Keratinocyte (primary cell): ENCODE measurements around the gene OLIG2.

Source experiments
- EZH2 ChIP-seq: IDR thresholded peaks from one replicate; pipeline ENCODE4 v1.6.1; 2012; ENCODE audit warnings: inconsistent platforms, mild to moderate bottlenecking, low read length, moderate library complexity
- TF ChIP-seq, protein P1 (sequence below), 3 experiments: IDR thresholded peaks in 1 of 3; conservative IDR thresholded peaks in 1 of 3; optimal IDR thresholded peaks in 1 of 3; 2 replicates in 2 of 3; 3 replicates in 1 of 3; pipeline versions ENCODE3 to v1.5.1; 2011; ENCODE audit warnings: low read length in 3 of 3, mild to moderate bottlenecking in 3 of 3, moderate library complexity in 2 of 3, control low read depth in 1 of 3, inconsistent platforms in 1 of 3; ENCODE audit not compliant: insufficient read depth in 2 of 3; ENCODE audit errors: extremely low read depth in 1 of 3

GRCh38 chr21:33071770-33072306 is 46.1 kb downstream of the OLIG2 start:
- TF ChIP-seq, protein P1, sequence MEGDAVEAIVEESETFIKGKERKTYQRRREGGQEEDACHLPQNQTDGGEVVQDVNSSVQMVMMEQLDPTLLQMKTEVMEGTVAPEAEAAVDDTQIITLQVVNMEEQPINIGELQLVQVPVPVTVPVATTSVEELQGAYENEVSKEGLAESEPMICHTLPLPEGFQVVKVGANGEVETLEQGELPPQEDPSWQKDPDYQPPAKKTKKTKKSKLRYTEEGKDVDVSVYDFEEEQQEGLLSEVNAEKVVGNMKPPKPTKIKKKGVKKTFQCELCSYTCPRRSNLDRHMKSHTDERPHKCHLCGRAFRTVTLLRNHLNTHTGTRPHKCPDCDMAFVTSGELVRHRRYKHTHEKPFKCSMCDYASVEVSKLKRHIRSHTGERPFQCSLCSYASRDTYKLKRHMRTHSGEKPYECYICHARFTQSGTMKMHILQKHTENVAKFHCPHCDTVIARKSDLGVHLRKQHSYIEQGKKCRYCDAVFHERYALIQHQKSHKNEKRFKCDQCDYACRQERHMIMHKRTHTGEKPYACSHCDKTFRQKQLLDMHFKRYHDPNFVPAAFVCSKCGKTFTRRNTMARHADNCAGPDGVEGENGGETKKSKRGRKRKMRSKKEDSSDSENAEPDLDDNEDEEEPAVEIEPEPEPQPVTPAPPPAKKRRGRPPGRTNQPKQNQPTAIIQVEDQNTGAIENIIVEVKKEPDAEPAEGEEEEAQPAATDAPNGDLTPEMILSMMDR (optimal IDR thresholded peaks at IDR 0.05 in 1 of 3, IDR thresholded peaks at IDR 0.05 in 1 of 3, conservative IDR thresholded peaks at IDR 0.05 in 1 of 3; ENCODE audit: extremely low read depth in 1 of 3, insufficient read depth in 2 of 3, low read length in 3 of 3): no peak
- peak; percentile 94 for TF ChIP-seq EZH2
